ENCODE data around the gene TMTC2.

TMTC2 gene

GRCh38 chr12:82663893-82664292 lies 22.8 kb upstream of the TMTC2 start:
- no peak for TF ChIP-seq CTCF (IDR thresholded peaks at IDR 0.05; ENCODE audit: low read depth, low read length, missing control alignments)
- DNase-seq (ENCODE audit: extremely low read depth, low read depth), result no peak
- H3K4me3 ChIP-seq (replicated peaks; ENCODE audit: low read depth, low read length), result no peak overlapping the region

- no peak overlapping the region for H3K4me3 ChIP-seq (replicated peaks; ENCODE audit: low read depth, low read length)
- TF ChIP-seq CTCF (IDR thresholded peaks at IDR 0.05; ENCODE audit: low read depth, low read length, missing control alignments), result no peak
- no peak for DNase-seq (ENCODE audit: extremely low read depth, low read depth)
Measured at GRCh38 chr12:82665142-82665923, 21.4 kb upstream of the TMTC2 start.

GRCh38 chr12:82666830-82667229 lies 19.9 kb upstream of the TMTC2 start:
- no peak for TF ChIP-seq CTCF (IDR thresholded peaks at IDR 0.05; ENCODE audit: low read depth, low read length, missing control alignments)
- H3K4me3 ChIP-seq (replicated peaks; ENCODE audit: low read depth, low read length), result no peak overlapping the region
- no peak for DNase-seq (ENCODE audit: extremely low read depth, low read depth)

- DNase-seq (ENCODE audit: extremely low read depth, low read depth), result no peak
- H3K4me3 ChIP-seq (replicated peaks; ENCODE audit: low read depth, low read length), result no peak overlapping the region
- no peak for TF ChIP-seq CTCF (IDR thresholded peaks at IDR 0.05; ENCODE audit: low read depth, low read length, missing control alignments)
Measured at GRCh38 chr12:82671673-82672195, 15.0 kb upstream of the TMTC2 start.

- no peak for TF ChIP-seq CTCF (IDR thresholded peaks at IDR 0.05; ENCODE audit: low read depth, low read length, missing control alignments)
- DNase-seq (ENCODE audit: extremely low read depth, low read depth), result no peak
- no peak overlapping the region for H3K4me3 ChIP-seq (replicated peaks; ENCODE audit: low read depth, low read length)
Measured at GRCh38 chr12:82672811-82673495, 13.8 kb upstream of the TMTC2 start.

GRCh38 chr12:82673698-82674097 lies 13.0 kb upstream of the TMTC2 start:
- H3K4me3 ChIP-seq (replicated peaks; ENCODE audit: low read depth, low read length), result no peak overlapping the region
- DNase-seq (ENCODE audit: extremely low read depth, low read depth), result no peak
- TF ChIP-seq CTCF (IDR thresholded peaks at IDR 0.05; ENCODE audit: low read depth, low read length, missing control alignments), result no peak

Data from HFF-Myc (cell line).